Urinary bladder (tissue), 4 donors: ENCODE data around the gene PRM2. TPM values are rescaled to one million over a fixed set of nuclear protein-coding genes. Genes with fewer than 3 reads are reported as not detected.

ENCODE experiments used
- DNase-seq: peaks from one replicate; pipeline ENCODE4 v3.0.0-alpha.2; 2015; ENCODE audit errors: extremely low spot score
- H3K27ac ChIP-seq: one replicate; pipeline ENCODE4 v1.5.1; 2013; ENCODE audit warnings: low read depth, mild to moderate bottlenecking, moderate library complexity
- H3K36me3 ChIP-seq: one replicate; pipeline ENCODE4 v1.6.1; 2013; ENCODE audit warnings: mild to moderate bottlenecking, moderate library complexity; ENCODE audit not compliant: insufficient read depth
- H3K4me1 ChIP-seq: one replicate; pipeline ENCODE4 v1.6.1; 2013; ENCODE audit warnings: mild to moderate bottlenecking, moderate library complexity; ENCODE audit not compliant: insufficient read depth
- H3K4me3 ChIP-seq: one replicate; pipeline ENCODE4 v1.5.1; 2013; ENCODE audit warnings: low read depth, low read length
- WGBS: extraction: QIAGEN DNeasy Blood & Tissue Kit; methylation state at CpG from one replicate; pipeline ENCODE4 v1.1.7; 2013; 5-methylcytosine and 5-hydroxymethylcytosine counted together
- polyA plus RNA-seq: library from polyadenylated mRNA; stranded (reverse); fragments of 200-250 nt; gene quantifications from one replicate; pipeline ENCODE4 v1.2.3, GENCODE V29; 2013
- total RNA-seq: library from RNA; depleted of rRNA; stranded (reverse); fragments of >200 nt; gene quantifications from one replicate; pipeline ENCODE4 v1.2.3, GENCODE V29; 2014
- donor health status: healthy with polysubstance abuse.
- donor health status: healthy.

The PRM2 gene
- total RNA-seq (not detected), polyA plus RNA-seq (not detected)

DNA sequence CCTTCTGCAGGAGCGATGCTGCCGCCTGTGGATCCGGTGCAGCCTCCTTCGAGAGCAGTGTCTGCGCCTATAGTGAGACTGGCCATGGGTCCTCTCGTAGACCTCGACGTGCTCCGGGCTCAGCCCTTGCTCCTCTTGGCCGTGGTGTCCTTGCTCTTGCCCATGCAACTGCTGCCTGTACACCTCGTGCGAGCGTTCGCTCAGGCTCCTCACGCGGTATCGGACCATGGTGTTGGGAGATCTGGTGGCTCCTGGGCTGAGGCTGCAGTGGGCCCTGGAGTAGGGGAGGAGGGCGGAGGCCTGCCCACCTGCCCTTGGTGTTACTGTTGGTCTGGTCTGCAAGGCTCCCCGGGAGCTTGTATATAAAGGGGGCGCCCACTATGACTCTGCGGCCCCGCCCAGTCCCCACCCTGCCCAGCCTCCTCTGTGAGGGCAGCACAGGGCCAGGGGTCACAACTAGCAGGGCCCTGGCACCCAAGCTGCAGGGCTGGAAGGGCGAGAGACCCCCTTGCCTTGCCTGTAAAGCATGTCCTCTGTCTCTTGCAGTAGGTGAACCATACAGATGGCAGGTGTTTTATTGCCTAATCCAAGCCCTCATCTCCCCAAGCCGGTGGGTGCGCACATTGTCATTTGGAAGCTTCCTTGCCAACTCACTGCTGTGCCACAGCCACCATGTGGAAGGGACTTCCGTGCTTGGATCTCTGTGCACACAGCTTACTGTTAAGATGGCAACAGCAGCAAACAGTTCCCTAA, at the start of gene PRM2:
Gene PRM2, minus strand, starts transcription at position 338 of the 753 bp plus-strand sequence. Its CDS starts 110 bp downstream, at position 228.
- no peak for DNase-seq
- 94% methylated on average over 26 of the region's 26 CpGs for WGBS
- no peak within 1 kb of the TSS for H3K4me3 ChIP-seq
- no peak within 1 kb of the TSS for H3K27ac ChIP-seq
- H3K36me3 ChIP-seq, result no peaks in the 10 kb centered on the region
- no peaks in the 10 kb centered on the region for H3K4me1 ChIP-seq

- 89% methylated on average over 10 of the region's 10 CpGs for WGBS
- Histone ChIP-seq H3K4me1 (no peaks in the 10 kb centered on the region), H3K36me3 (no peaks in the 10 kb centered on the region), H3K4me3 (no peak overlapping the region), H3K27ac (no peak overlapping the region)
- no peak for DNase-seq
Measured at GRCh38 chr16:11325404-11326083, 49.3 kb upstream of the PRM2 start.

GRCh38 chr16:11323551-11324336, 47.5 kb upstream of the PRM2 start:
- no peak overlapping the region for H3K4me3 ChIP-seq
- no peaks in the 10 kb centered on the region for H3K36me3 ChIP-seq
- no peak for DNase-seq
- no peaks in the 10 kb centered on the region for H3K4me1 ChIP-seq
- 91% methylated on average over 11 of the region's 11 CpGs for WGBS
- no peak overlapping the region for H3K27ac ChIP-seq

- Histone ChIP-seq H3K4me3 (no peak overlapping the region), H3K27ac (no peak overlapping the region), H3K36me3 (no peaks in the 10 kb centered on the region), H3K4me1 (no peaks in the 10 kb centered on the region)
- 78% methylated on average over 3 of the region's 3 CpGs for WGBS
- no peak for DNase-seq
Measured at GRCh38 chr16:11322823-11323222, 46.5 kb upstream of the PRM2 start.

DNA sequence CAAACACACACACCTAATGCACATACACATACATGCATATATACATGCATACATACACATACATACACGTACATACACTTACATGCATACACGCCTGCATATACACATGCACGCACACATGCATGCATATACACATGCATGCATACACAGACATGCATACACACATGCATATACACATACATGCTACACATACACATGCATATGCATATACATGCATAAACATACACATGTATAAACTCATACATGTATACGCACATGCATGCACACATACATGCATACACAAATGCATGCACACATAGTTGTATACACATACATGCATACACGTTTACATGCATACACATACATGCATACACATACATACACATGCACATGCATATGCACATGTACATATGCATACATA, 45.4 kb upstream of the PRM2 start:
- 93% methylated on average over 5 of the region's 5 CpGs for WGBS
- DNase-seq, result no peak

GRCh38 chr16:11320170-11320569, 43.9 kb upstream of the PRM2 start:
- H3K4me3 ChIP-seq, result no peak overlapping the region
- 84% methylated on average over 10 of the region's 10 CpGs for WGBS
- H3K36me3 ChIP-seq, result no peaks in the 10 kb centered on the region
- H3K27ac ChIP-seq, result no peak overlapping the region
- no peaks in the 10 kb centered on the region for H3K4me1 ChIP-seq
- DNase-seq, result no peak

More for the DNA sequence above, 45.4 kb upstream of the PRM2 start:
- H3K27ac ChIP-seq, result no peak overlapping the region
- no peak overlapping the region for H3K4me3 ChIP-seq
- no peaks in the 10 kb centered on the region for H3K4me1 ChIP-seq
- H3K36me3 ChIP-seq, result no peaks in the 10 kb centered on the region

GRCh38 chr16:11319529-11320146, 43.4 kb upstream of the PRM2 start:
- H3K4me1 ChIP-seq, result no peaks in the 10 kb centered on the region
- H3K4me3 ChIP-seq, result no peak overlapping the region
- H3K27ac ChIP-seq, result no peak overlapping the region
- no peak for DNase-seq
- 65% methylated on average over 8 of the region's 8 CpGs for WGBS
- H3K36me3 ChIP-seq, result no peaks in the 10 kb centered on the region

- DNase-seq, result no peak
- Histone ChIP-seq H3K4me1 (no peaks in the 10 kb centered on the region), H3K36me3 (no peaks in the 10 kb centered on the region), H3K4me3 (no peak overlapping the region), H3K27ac (no peak overlapping the region)
- WGBS, result 88% methylated on average over 8 of the region's 8 CpGs
Measured at GRCh38 chr16:11318817-11319216, 42.5 kb upstream of the PRM2 start.

DNA sequence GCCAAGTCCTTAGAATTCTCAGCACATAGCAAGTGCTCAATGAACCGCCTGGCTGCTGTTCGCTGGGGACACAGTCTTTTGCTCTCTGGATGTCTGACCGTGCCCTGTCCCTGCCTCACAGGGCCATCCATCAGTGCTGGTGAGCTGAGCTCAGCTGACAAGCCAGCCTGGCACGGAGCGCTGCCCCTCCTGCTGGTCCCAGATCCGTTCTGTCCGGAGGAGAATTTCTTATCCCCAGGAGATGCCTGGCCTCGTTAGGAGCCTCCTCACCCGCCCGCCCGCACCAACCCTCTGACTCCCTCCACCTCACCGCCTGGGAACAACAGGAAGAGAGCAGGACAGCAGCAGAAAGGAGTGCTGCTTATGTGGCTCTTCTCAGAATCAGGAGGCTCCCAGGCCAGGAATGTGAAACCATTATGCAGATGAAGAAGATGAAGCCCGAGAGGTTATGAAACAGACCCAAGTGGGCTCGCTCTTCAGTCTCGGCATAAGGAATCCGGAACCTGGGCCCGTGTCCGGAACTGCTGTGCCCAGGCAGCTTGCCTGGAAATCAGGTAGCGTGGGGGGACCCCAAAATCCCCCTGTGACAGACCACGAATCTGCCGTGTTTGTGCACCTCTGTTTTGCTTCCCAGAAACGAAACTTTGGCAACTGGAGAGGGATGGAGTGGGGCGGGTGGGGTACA, 40.2 kb upstream of the PRM2 start:
- WGBS, result 78% methylated on average over 23 of the region's 23 CpGs
- Histone ChIP-seq H3K27ac (no peak overlapping the region), H3K4me3 (no peak overlapping the region), H3K4me1 (no peaks in the 10 kb centered on the region), H3K36me3 (no peaks in the 10 kb centered on the region)
- DNase-seq, result no peak

- WGBS, result 44% methylated on average over 13 of the region's 13 CpGs
- H3K4me3 ChIP-seq, result no peak overlapping the region
- no peak overlapping the region for H3K27ac ChIP-seq
- DNase-seq, result no peak
- no peaks in the 10 kb centered on the region for H3K36me3 ChIP-seq
- no peaks in the 10 kb centered on the region for H3K4me1 ChIP-seq
Measured at GRCh38 chr16:11315510-11315909, 39.2 kb upstream of the PRM2 start.

- Histone ChIP-seq H3K4me3 (no peak overlapping the region), H3K4me1 (no peaks in the 10 kb centered on the region), H3K36me3 (no peaks in the 10 kb centered on the region), H3K27ac (no peak overlapping the region)
- WGBS, result 93% methylated on average over 8 of the region's 8 CpGs
- DNase-seq, result no peak
Measured at GRCh38 chr16:11314309-11314894, 38.1 kb upstream of the PRM2 start.

DNA sequence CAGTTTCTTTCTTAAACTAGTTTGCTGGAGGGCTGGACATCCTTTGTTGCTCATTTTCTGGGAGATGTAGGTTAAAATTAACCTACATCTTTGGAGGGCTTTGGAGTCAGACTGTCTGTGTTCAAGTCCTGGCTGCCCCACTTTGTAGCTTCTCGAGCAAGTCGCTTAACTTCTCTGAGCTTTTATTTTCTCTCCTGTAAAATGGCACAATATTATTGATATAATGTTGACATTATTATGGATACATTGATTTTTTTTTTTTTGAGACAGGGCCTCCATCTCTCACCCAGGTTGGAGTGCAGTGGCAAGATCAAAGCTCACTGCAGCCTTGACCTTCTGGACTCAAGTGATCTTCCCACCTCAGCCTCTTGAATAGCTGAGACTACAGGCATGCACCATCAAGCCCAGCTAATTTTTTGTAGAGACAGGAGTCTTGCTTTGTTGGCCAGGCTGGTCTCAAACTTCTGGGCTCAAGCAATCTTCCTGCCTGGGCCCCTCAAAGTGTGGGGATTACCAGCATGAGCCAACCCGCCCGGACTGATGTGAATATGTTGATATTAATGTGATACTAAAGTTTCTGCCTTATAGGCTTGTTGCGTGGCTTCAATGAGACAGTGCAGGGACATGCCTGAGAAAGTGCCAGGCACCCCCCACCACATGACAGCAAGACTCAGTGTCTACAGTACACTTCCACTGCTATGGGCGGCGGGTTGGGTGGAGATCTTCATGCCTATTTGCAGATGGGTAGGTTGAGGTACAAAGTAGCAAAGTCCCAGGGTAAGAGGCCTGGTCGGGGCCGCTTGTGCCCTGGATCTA, 37.4 kb upstream of the PRM2 start:
- Histone ChIP-seq H3K36me3 (no peaks in the 10 kb centered on the region), H3K4me3 (no peak overlapping the region), H3K27ac (no peak overlapping the region), H3K4me1 (no peaks in the 10 kb centered on the region)
- 92% methylated on average over 9 of the region's 9 CpGs for WGBS
- DNase-seq, result no peak
